SU-DHL-6 (cell line): ENCODE data around the gene ITSN1.
"Not testable (repeated sequence)": the region's sequence is repeated elsewhere in the genome, so short reads cannot be mapped to it uniquely, and the experiment has no call there.

ENCODE experiments used
- H2AFZ ChIP-seq: fragments of 200-600 bp; sonication (generic); 2 replicates; pipeline ENCODE4 v1.6.1; 2014; ENCODE audit warnings: low read depth, mild to moderate bottlenecking, moderate library complexity, mixed read lengths, antibody characterized with exemption, low read length; ENCODE audit not compliant: severe bottlenecking
- H3F3A ChIP-seq: fragments of 200-600 bp; shearing (Covaris generic); 2 replicates; pipeline ENCODE4 v1.6.0; 2016; ENCODE audit warnings: antibody characterized with exemption, mild to moderate bottlenecking; ENCODE audit not compliant: insufficient read depth
- H3K27ac ChIP-seq: fragments of 200-600 bp; sonication (generic); 2 replicates; pipeline ENCODE4 v1.5.1; 2016; ENCODE audit warnings: low read depth, mild to moderate bottlenecking, low read length, moderate library complexity, mixed read lengths
- H3K27me3 ChIP-seq: fragments of 200-600 bp; sonication (generic), shearing (Covaris generic); 2 replicates; pipeline ENCODE4 v1.6.0; 2014; ENCODE audit warnings: mild to moderate bottlenecking, low read length
- H3K36me3 ChIP-seq: fragments of 200-600 bp; sonication (generic); 2 replicates; pipeline ENCODE4 v1.6.1; 2014; ENCODE audit warnings: mild to moderate bottlenecking, low read length, mixed read lengths
- H3K4me2 ChIP-seq: fragments of 300-600, 200-600 bp; shearing (Covaris generic), sonication (generic); 2 replicates; pipeline ENCODE4 v1.6.0; 2014; ENCODE audit warnings: low read length, low read depth, mild to moderate bottlenecking; ENCODE audit not compliant: poor library complexity, severe bottlenecking
- H3K4me3 ChIP-seq: fragments of 200-600 bp; sonication (generic); 2 replicates; pipeline ENCODE4 v1.5.1; 2014; ENCODE audit warnings: antibody characterized with exemption, low read length, mild to moderate bottlenecking, mixed read lengths; ENCODE audit not compliant: insufficient read depth, poor library complexity, severe bottlenecking
- H3K79me2 ChIP-seq: fragments of 200-600 bp; sonication (generic); 2 replicates; pipeline ENCODE4 v1.6.1; 2014; ENCODE audit warnings: mild to moderate bottlenecking, low read length, moderate library complexity; ENCODE audit not compliant: insufficient read depth
- H3K9ac ChIP-seq: fragments of 200-600 bp; sonication (generic); 2 replicates; pipeline ENCODE4 v1.7.0; 2014; ENCODE audit warnings: mild to moderate bottlenecking, low read length
- H3K9me2 ChIP-seq: fragments of 200-600 bp; sonication (generic); replicated peaks from 2 replicates; pipeline ENCODE4 v1.6.1; 2014; ENCODE audit warnings: low read length; ENCODE audit not compliant: insufficient read depth
- H3K9me3 ChIP-seq: fragments of 200-600 bp; sonication (generic); 2 replicates; pipeline ENCODE4 v1.6.1; 2014; ENCODE audit warnings: low read length, mixed read lengths; ENCODE audit not compliant: insufficient read depth
- H4K20me1 ChIP-seq: fragments of 200-600 bp; sonication (generic); 2 replicates; pipeline ENCODE4 v1.6.1; 2014; ENCODE audit warnings: low read depth, mild to moderate bottlenecking, antibody characterized with exemption, low read length, moderate library complexity, mixed read lengths
- CTCF ChIP-seq: fragments of 200-600 bp; sonication (generic); IDR thresholded peaks from one replicate; pipeline ENCODE4 v1.5.1; 2017; ENCODE audit warnings: antibody characterized with exemption, mild to moderate bottlenecking, low read length, moderate library complexity; ENCODE audit not compliant: insufficient read depth, poor library complexity, severe bottlenecking
- EZH2phosphoT487 ChIP-seq: fragments of 200-600 bp; sonication (generic), shearing (Covaris generic); conservative IDR thresholded peaks from 2 replicates; pipeline ENCODE4 v1.6.1; 2018; ENCODE audit warnings: mild to moderate bottlenecking, antibody characterized with exemption, low read length, moderate library complexity, mixed read lengths

ITSN1 gene

GRCh38 chr21:33783187-33783979, 141.1 kb downstream of the ITSN1 start:
- 0 out of 2 replicates have a peak, but pooled peaks cover 5% of the 10 kb centered on the region for H3K36me3 ChIP-seq
- H3K9me3 ChIP-seq: no peaks in the 10 kb centered on the region
- no peak overlapping the region for H3K27ac ChIP-seq
- H4K20me1 ChIP-seq: no peaks in the 10 kb centered on the region
- no peak overlapping the region for H2AFZ ChIP-seq
- H3K4me2 ChIP-seq: no peak overlapping the region
- no peak overlapping the region for H3K4me3 ChIP-seq
- H3K27me3 ChIP-seq: no peaks in the 10 kb centered on the region
- H3K9ac ChIP-seq: no peak overlapping the region
- no peaks in the 10 kb centered on the region for H3K79me2 ChIP-seq
- no peak for TF ChIP-seq CTCF
- TF ChIP-seq EZH2phosphoT487: no peak
- H3K9me2 ChIP-seq: no peaks in the 10 kb centered on the region
- no peaks in the 10 kb centered on the region for H3F3A ChIP-seq

GRCh38 chr21:33787431-33787830, 145.1 kb downstream of the ITSN1 start:
- no peaks in the 10 kb centered on the region for H3K9me2 ChIP-seq
- H3K27ac ChIP-seq: no peak overlapping the region
- TF ChIP-seq CTCF (no peak), EZH2phosphoT487 (no peak)
- no peak overlapping the region for H3K4me3 ChIP-seq
- H3K9me3 ChIP-seq: no peaks in the 10 kb centered on the region
- no peaks in the 10 kb centered on the region for H3F3A ChIP-seq
- H2AFZ ChIP-seq: no peak overlapping the region
- H3K79me2 ChIP-seq: no peaks in the 10 kb centered on the region
- no peaks in the 10 kb centered on the region for H4K20me1 ChIP-seq
- no peak overlapping the region for H3K4me2 ChIP-seq
- no peak overlapping the region for H3K9ac ChIP-seq
- no peaks in the 10 kb centered on the region for H3K27me3 ChIP-seq
- no peaks in the 10 kb centered on the region for H3K36me3 ChIP-seq

- not testable (repeated sequence) for H3K9me2 ChIP-seq
Measured at GRCh38 chr21:33788438-33788837, 146.1 kb downstream of the ITSN1 start.

GRCh38 chr21:33789697-33790096, 147.4 kb downstream of the ITSN1 start:
- no peak for TF ChIP-seq CTCF
- no peak for TF ChIP-seq EZH2phosphoT487
- no peak overlapping the region for H3K4me2 ChIP-seq
- H3K27ac ChIP-seq: no peak overlapping the region
- no peak overlapping the region for H3K4me3 ChIP-seq
- no peak overlapping the region for H2AFZ ChIP-seq
- no peaks in the 10 kb centered on the region for H3F3A ChIP-seq
- no peaks in the 10 kb centered on the region for H3K27me3 ChIP-seq
- no peaks in the 10 kb centered on the region for H4K20me1 ChIP-seq
- no peaks in the 10 kb centered on the region for H3K79me2 ChIP-seq
- H3K9me3 ChIP-seq: no peaks in the 10 kb centered on the region
- no peak overlapping the region for H3K9ac ChIP-seq
- no peaks in the 10 kb centered on the region for H3K36me3 ChIP-seq
- no peaks in the 10 kb centered on the region for H3K9me2 ChIP-seq

More at GRCh38 chr21:33788438-33788837, 146.1 kb downstream of the ITSN1 start:
- H2AFZ ChIP-seq, H3K4me2 ChIP-seq, H3K4me3 ChIP-seq, H3K36me3 ChIP-seq, H3F3A ChIP-seq, H3K9me3 ChIP-seq, H3K9ac ChIP-seq, H3K27me3 ChIP-seq, H3K79me2 ChIP-seq, H4K20me1 ChIP-seq, H3K27ac ChIP-seq: not testable (repeated sequence)
